Motor neuron (in vitro differentiated cells): ENCODE data around the gene SNX25. TPM values are rescaled to one million over a fixed set of nuclear protein-coding genes. Genes with fewer than 3 reads are reported as not detected.
"Not testable (repeated sequence)": the region's sequence is repeated elsewhere in the genome, so short reads cannot be mapped to it uniquely, and the experiment has no call there.

ENCODE experiments used
- ATAC-seq, 8 experiments: fragments of 200-7000 bp; cut with Tn5 transposase; replicated peaks in 6 of 8; 2 replicates each; pipeline ENCODE4 v1.8.0; 2021; ENCODE audit warnings: mild to moderate bottlenecking in 8 of 8, moderate library complexity in 8 of 8
- H3K27ac ChIP-seq, 2 donors: fragments of 250-450 bp; sonication (Bioruptor Pico); 2 replicates each; pipeline ENCODE4 v1.9.0; 2021; ENCODE audit warnings: antibody characterized with exemption in 2 of 2, mild to moderate bottlenecking in 2 of 2, moderate library complexity in 1 of 2
- H3K4me1 ChIP-seq, 2 donors: fragments of 250-450 bp; sonication (Bioruptor Pico); replicated peaks in 1 of 2; 2 replicates each; pipeline ENCODE4 v1.6.1; 2021; ENCODE audit warnings: antibody characterized with exemption in 2 of 2, mild to moderate bottlenecking in 2 of 2, moderate library complexity in 1 of 2
- H3K4me3 ChIP-seq, 5 donors: fragments of 250-450 bp; sonication (Bioruptor Pico); 2 replicates each; pipeline ENCODE4 v1.9.0; 2021; ENCODE audit warnings: antibody characterized with exemption in 5 of 5, mild to moderate bottlenecking in 5 of 5, moderate library complexity in 4 of 5
- WGBS, 10 experiments: fragments of 450-650 bp; shearing (Covaris generic); methylation state at CpG; one replicate each; pipeline ENCODE4 v1.0.0; 2022; 5-methylcytosine and 5-hydroxymethylcytosine counted together
- in situ Hi-C, 9 experiments: fragments of 400-800 bp; cut with MboI; loops; one replicate each; pipeline ENCODE4 v1.15.0; 2021; ENCODE audit warnings: low sequenced_read_pairs in 9 of 9, low pct_unique_long_range_greater_than_20kb in 2 of 9; ENCODE audit not compliant: unreplicated experiment in 9 of 9
- total RNA-seq, 8 experiments: library from RNA; unstranded; fragments of 300-600 nt; gene quantifications; 2 replicates each; pipeline versions ENCODE4 v1.2.3 to v1.2.4, GENCODE V29; 2022

The SNX25 gene
- total RNA-seq, 8 experiments from 2014 or later = 13.1 to 55.4 (median 20.2) TPM

DNA sequence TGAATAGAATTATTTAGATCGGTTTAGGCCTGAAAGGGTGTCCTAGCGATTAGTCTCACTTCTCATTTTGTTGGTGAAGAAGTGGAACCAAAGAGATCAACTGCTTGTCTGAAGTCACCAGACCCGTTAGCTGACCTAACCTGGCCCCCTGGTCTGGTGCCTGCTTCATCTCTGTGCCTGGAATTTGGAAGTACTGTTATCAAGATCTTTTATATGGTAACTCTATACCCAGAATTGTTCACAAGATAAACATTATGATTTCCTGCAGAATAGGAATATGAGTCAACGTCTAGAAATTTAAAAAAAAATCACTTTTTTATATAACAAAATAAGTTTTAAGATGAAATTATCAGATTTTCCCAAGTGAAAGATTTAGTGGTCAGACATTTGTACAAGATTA, 149.1 kb downstream of the SNX25 start:
- Histone ChIP-seq H3K27ac (no peak overlapping the region), H3K4me3 (no peak overlapping the region), H3K4me1 (no peaks in the 10 kb centered on the region)
- 17 to 100% (median 93%) methylated on average over 1 to 4 of the region's 4 CpGs; no CpG with 5 or more reads in 1 of the 10 experiments for WGBS, 10 experiments
- in situ Hi-C loops = no loop called here
- no peak for ATAC-seq

- no peak overlapping the region for H3K27ac ChIP-seq
- 92 to 100% (median 100%) methylated on average over 1 to 4 of the region's 4 CpGs; no CpG with 5 or more reads in 1 of the 10 experiments for WGBS, 10 experiments
- in situ Hi-C loops = no loop called here
- no peak overlapping the region for H3K4me3 ChIP-seq
- H3K4me1 ChIP-seq = no peaks in the 10 kb centered on the region
- no peak for ATAC-seq
Measured at GRCh38 chr4:185358959-185359358, 149.6 kb downstream of the SNX25 start.

DNA sequence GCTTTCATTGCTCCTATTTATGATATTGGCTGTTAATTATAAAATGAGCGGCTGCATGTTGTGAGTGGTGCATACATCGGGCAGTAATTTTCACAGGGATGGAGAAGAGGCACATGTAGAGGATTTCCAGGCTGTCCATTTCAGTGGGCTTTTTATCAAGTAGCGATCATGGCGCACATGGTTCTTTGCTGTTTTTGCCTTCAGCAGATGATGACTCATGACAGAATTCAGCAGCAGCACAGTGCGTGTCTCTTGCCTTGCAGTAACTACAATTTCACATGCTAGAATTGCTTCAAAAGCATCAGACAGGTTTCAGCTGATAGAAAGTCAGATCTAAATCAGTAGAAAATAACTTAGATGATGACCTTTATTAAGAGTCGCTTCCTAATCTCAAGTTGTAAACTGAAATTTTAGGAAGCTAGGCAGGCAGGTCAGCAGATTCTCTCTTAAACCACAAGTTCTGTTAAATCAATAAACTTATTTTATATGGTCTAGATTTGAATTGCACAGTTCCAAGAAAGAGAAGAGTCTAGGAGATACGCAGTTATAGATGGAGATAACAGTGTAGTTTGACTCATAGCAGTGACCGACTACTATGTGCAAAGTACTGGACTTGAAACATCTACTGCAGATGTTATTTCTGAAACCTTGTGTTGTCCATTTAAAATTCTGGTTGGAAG, 150.5 kb downstream of the SNX25 start:
- no peaks in the 10 kb centered on the region for H3K4me1 ChIP-seq
- no peak overlapping the region for H3K4me3 ChIP-seq
- 80 to 100% (median 98%) methylated on average over 3 to 8 of the region's 8 CpGs for WGBS, 10 experiments
- in situ Hi-C loops = no loop called here
- peak in 5 of 8 experiments; percentile 61 to 83 (median 75) for ATAC-seq
- no peak overlapping the region for H3K27ac ChIP-seq

- in situ Hi-C loops = no loop called here
- Histone ChIP-seq H3K27ac (no peak overlapping the region), H3K4me1 (no peaks in the 10 kb centered on the region), H3K4me3 (no peak overlapping the region)
- 77 to 100% (median 90%) methylated on average over 1 to 3 of the region's 3 CpGs; no CpG with 5 or more reads in 1 of the 10 experiments for WGBS, 10 experiments
- no peak for ATAC-seq
Measured at GRCh38 chr4:185361872-185362271, 152.5 kb downstream of the SNX25 start.

DNA sequence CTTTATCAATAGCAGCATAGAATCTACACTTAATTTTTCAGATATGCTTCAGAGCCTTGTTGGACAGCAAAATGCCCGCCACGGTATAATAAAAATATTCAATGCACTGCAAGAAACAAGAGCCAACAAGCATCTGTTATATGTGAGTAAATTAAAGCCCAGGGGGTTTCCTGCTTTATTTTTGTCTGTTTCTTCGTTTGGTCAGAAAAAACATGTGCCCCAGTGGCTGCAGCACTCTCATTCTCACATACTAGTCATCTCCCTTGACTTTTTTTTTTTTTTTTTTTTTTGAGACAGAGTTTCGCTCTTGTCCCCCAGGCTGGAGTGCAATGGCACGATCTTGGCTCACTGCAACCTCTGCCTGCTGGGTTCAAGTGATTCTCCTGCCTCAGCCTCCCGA, 153.2 kb downstream of the SNX25 start:
- H3K4me3 ChIP-seq, H3K27ac ChIP-seq, H3K4me1 ChIP-seq, ATAC-seq, in situ Hi-C loops: not testable (repeated sequence)
- WGBS, 10 experiments = 74 to 100% (median 97%) methylated on average over 1 to 6 of the region's 6 CpGs; no CpG with 5 or more reads in 1 of the 10 experiments

DNA sequence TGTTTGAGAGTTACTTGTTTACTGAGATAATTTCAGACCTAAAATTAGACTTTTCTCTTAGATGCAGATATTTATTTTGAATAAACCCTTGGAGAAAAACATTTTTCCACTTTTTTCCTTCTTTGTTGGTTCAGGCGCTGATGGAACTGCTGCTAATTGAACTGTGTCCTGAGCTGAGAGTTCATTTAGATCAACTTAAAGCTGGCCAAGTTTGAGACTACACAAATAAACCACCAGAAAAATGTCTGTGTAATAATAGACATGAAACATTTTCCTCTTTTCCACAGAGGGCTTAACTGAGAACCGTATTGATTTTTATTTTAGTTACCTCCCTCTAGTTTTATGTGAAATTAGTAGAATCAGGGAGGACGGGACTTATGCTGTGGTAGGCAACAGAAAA, 153.9 kb downstream of the SNX25 start:
- no peaks in the 10 kb centered on the region for H3K4me1 ChIP-seq
- no peak overlapping the region for H3K27ac ChIP-seq
- in situ Hi-C loops = no loop called here
- 79 to 100% (median 94%) methylated on average over 1 to 3 of the region's 3 CpGs; no CpG with 5 or more reads in 1 of the 10 experiments for WGBS, 10 experiments
- ATAC-seq = no peak
- no peak overlapping the region for H3K4me3 ChIP-seq

DNA sequence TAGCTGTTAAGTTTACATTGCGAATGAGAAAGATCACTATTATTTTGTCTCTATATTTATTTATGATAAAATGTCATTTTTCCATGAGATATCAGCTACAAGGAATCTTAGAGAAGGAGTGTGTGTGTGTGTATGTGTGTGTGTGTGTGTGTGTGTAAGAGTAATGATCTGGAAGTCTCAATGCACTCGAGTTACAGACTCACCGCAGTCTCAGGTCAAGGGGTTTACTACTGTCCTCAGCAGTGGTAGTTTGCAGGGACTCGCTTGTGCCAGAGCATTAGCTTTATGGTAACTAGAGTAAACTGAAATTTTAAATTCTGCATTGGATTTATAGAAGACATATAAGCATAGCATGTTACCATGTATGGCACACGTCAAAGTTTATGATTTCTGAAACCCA, 155.5 kb downstream of the SNX25 start:
- no peak for ATAC-seq
- 79 to 100% (median 86%) methylated on average over 1 to 5 of the region's 5 CpGs for WGBS, 10 experiments
- H3K27ac ChIP-seq = no peak overlapping the region
- in situ Hi-C loops = no loop called here
- H3K4me3 ChIP-seq = no peak overlapping the region
- H3K4me1 ChIP-seq = peaks cover 5 to 7% of the 10 kb centered on the region in 2 donors

DNA sequence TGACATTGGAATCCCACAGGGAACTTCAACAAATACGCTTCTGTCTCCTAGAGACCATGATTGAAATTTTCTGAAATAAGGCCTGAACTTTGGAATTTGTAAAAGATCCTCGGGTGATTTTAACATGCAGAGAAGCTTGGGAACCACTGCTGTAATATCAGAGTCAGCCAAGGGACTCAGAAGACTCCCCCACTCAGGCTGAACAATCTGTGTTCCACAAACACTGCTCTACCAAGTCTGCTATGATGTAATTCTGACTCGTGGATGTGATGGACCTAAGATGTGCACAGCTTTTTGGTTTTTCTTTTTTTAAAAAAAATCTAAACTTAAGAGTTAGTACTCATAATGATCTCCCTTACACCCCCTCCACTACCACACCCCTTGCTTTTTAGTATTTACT, 160.3 kb downstream of the SNX25 start:
- H3K4me1 ChIP-seq = peaks cover 11 to 12% of the 10 kb centered on the region in 2 donors
- ATAC-seq = peak in 5 of 8 experiments; percentile 48 to 58 (median 54)
- WGBS, 10 experiments = 50 to 85% (median 63%) methylated on average over 2 to 3 of the region's 3 CpGs; no CpG with 5 or more reads in 2 of the 10 experiments
- in situ Hi-C loops = no loop called here
- no peak overlapping the region for H3K27ac ChIP-seq
- H3K4me3 ChIP-seq = no peak overlapping the region

- in situ Hi-C loops = no loop called here
- Histone ChIP-seq H3K27ac (no peak overlapping the region), H3K4me3 (no peak overlapping the region), H3K4me1 (peaks cover 11 to 12% of the 10 kb centered on the region in 2 donors)
- peak in 5 of 8 experiments; percentile 75 to 92 (median 84) for ATAC-seq
- 66 to 100% (median 81%) methylated on average over 2 to 9 of the region's 11 CpGs for WGBS, 10 experiments
Measured at GRCh38 chr4:185370268-185370949, 161.0 kb downstream of the SNX25 start.

GRCh38 chr4:185371702-185372101, 162.3 kb downstream of the SNX25 start:
- H3K27ac ChIP-seq = no peak overlapping the region
- peaks cover 11 to 12% of the 10 kb centered on the region in 2 donors for H3K4me1 ChIP-seq
- WGBS, 10 experiments = 87 to 100% (median 96%) methylated on average over 2 to 10 of the region's 11 CpGs; no CpG with 5 or more reads in 3 of the 10 experiments
- ATAC-seq = peak in 1 of 8 experiments; percentile 61
- in situ Hi-C loops = no loop called here
- no peak overlapping the region for H3K4me3 ChIP-seq

DNA sequence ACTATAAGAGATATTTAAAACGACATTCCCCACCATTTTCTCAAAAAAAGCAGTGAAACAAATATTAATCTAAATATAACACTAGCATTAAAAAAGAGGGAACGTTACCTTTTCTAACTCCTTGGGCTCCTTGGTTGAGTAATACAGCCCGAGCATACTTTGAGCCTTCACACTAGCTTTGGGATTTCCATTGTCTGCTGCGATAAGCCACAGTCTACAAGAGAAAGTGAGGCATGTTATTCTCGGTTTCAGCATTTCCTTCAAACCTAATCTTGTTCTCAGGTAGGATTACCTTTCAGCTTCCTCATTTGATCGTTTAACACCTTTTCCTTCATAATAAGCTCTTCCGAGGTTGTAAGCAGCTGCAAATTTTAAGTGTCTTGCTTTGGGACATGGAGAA, 164.6 kb downstream of the SNX25 start:
- in situ Hi-C loops = no loop called here
- Histone ChIP-seq H3K27ac (no peak overlapping the region), H3K4me1 (peaks cover 11 to 12% of the 10 kb centered on the region in 2 donors), H3K4me3 (no peak overlapping the region)
- WGBS, 10 experiments = 85 to 100% (median 95%) methylated on average over 2 to 7 of the region's 7 CpGs
- ATAC-seq = no peak

- H3K27ac ChIP-seq = no peak overlapping the region
- in situ Hi-C loops = no loop called here
- no peak for ATAC-seq
Measured at GRCh38 chr4:185374573-185374972, 165.2 kb downstream of the SNX25 start.

GRCh38 chr4:185378264-185378663, 168.9 kb downstream of the SNX25 start:
- Histone ChIP-seq H3K27ac (no peak overlapping the region), H3K4me1 (no peaks in the 10 kb centered on the region), H3K4me3 (no peak overlapping the region)
- in situ Hi-C loops = no loop called here
- 80 to 100% (median 97%) methylated on average over 1 to 6 of the region's 6 CpGs; no CpG with 5 or more reads in 3 of the 10 experiments for WGBS, 10 experiments
- no peak for ATAC-seq

More at GRCh38 chr4:185374573-185374972, 165.2 kb downstream of the SNX25 start:
- Histone ChIP-seq H3K4me3 (no peak overlapping the region), H3K4me1 (peaks cover 7 to 10% of the 10 kb centered on the region in 2 donors)
- WGBS, 10 experiments = 85 to 100% (median 95%) methylated on average over 2 to 6 of the region's 6 CpGs; no CpG with 5 or more reads in 1 of the 10 experiments
